Neural crest cell (in vitro differentiated cells): Measurements from ENCODE around the gene KDM4B. TPM values are rescaled to one million over a fixed set of nuclear protein-coding genes. Genes with fewer than 3 reads are reported as not detected.

ENCODE experiments used
- DNase-seq: peaks from one replicate; pipeline ENCODE4 v3.0.0; 2021; ENCODE audit warnings: low read depth, mixed read lengths, low spot score
- H3K27ac Mint-ChIP-seq: one replicate; pipeline ENCODE4 v1.8.0; 2021; ENCODE audit warnings: mild to moderate bottlenecking, mixed read lengths; ENCODE audit not compliant: unreplicated experiment
- H3K27me3 Mint-ChIP-seq: 2 replicates; pipeline ENCODE4 v1.8.0; 2021; ENCODE audit warnings: low read depth, mild to moderate bottlenecking, mixed read lengths
- H3K36me3 Mint-ChIP-seq: 2 replicates; pipeline ENCODE4 v1.8.0; 2021; ENCODE audit warnings: low read depth, mild to moderate bottlenecking, mixed read lengths
- H3K4me1 Mint-ChIP-seq: 2 replicates; pipeline ENCODE4 v1.8.0; 2021; ENCODE audit warnings: mixed read lengths
- H3K4me3 Mint-ChIP-seq: one replicate; pipeline ENCODE4 v1.8.0; 2021; ENCODE audit warnings: mild to moderate bottlenecking, mixed read lengths
- H3K9me3 Mint-ChIP-seq: 2 replicates; pipeline ENCODE4 v1.8.0; 2021; ENCODE audit warnings: mixed read lengths
- total RNA-seq: library from RNA; stranded (reverse); gene quantifications from 2 replicates; pipeline ENCODE4 v1.2.1, GENCODE V29; 2021
- TF ChIP-seq, protein P1 (sequence below): fragments of 200-600 bp; sonication (generic); conservative IDR thresholded peaks from 2 replicates; pipeline ENCODE4 v1.5.0; 2021; ENCODE audit warnings: antibody characterized with exemption, mild to moderate bottlenecking

The KDM4B gene
- total RNA-seq, 1 donor from 2014 or later = 45.4 TPM

DNA sequence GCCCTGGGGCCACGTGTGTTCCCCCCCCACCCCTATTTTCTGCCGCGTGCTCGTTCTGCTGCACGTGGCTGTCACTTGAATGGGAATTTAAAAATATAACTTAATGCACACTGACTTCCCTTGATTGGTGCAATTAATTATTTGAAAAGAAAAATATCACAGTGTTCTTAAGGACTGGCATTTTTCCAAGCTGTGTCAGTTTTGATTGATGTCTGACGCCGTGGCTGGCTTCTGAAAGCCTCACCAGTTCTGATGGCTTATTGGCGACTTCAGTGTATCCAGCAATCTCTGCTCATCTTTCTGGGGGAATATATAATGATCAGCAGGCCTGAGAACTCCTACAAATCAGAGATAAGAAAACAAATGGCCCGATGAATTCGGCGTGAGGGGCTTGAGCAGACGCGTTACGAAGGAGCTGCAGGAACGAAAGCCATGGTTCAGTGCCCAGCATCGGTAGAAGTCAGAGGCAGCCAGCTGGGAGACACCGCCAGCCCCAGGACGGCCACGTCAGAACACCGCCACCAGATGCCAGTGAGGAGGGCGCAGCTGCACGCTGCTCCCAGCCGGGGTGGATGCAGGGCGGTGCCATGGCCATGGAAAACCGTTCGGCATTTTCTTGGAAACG, 111.2 kb downstream of the KDM4B start:
- H3K27me3 Mint-ChIP-seq = no peaks in the 10 kb centered on the region
- no peaks in the 10 kb centered on the region for H3K9me3 Mint-ChIP-seq
- TF ChIP-seq, protein P1, sequence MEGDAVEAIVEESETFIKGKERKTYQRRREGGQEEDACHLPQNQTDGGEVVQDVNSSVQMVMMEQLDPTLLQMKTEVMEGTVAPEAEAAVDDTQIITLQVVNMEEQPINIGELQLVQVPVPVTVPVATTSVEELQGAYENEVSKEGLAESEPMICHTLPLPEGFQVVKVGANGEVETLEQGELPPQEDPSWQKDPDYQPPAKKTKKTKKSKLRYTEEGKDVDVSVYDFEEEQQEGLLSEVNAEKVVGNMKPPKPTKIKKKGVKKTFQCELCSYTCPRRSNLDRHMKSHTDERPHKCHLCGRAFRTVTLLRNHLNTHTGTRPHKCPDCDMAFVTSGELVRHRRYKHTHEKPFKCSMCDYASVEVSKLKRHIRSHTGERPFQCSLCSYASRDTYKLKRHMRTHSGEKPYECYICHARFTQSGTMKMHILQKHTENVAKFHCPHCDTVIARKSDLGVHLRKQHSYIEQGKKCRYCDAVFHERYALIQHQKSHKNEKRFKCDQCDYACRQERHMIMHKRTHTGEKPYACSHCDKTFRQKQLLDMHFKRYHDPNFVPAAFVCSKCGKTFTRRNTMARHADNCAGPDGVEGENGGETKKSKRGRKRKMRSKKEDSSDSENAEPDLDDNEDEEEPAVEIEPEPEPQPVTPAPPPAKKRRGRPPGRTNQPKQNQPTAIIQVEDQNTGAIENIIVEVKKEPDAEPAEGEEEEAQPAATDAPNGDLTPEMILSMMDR = no peak
- peaks cover 4% of the 10 kb centered on the region for H3K4me1 Mint-ChIP-seq
- no peak overlapping the region for H3K4me3 Mint-ChIP-seq
- peaks cover 8% of the 10 kb centered on the region for H3K36me3 Mint-ChIP-seq
- DNase-seq = no peak
- H3K27ac Mint-ChIP-seq = peak overlapping the region; percentile 20

DNA sequence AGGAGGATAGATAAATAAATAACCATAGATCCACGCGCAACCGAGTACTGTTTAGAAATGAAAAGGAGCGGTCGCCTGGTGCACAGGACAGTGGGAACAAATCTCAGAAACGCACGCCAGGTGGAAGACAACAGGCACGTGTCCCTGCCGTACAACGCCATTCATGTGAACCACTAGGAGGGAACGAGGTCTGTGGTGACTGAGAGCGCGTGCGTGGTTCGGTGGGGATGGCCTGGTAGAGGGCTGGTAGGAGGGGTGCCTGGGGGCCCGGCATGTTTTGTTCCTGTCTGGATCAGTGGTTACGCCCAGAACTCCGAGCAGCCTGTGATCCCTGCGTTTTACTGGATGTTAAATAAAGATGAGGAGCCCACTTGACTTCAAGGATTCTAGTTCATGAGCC, 111.9 kb downstream of the KDM4B start:
- TF ChIP-seq, protein P1 = no peak
- H3K4me1 Mint-ChIP-seq = peaks cover 4% of the 10 kb centered on the region
- DNase-seq = no peak
- peaks cover 8% of the 10 kb centered on the region for H3K36me3 Mint-ChIP-seq
- H3K27me3 Mint-ChIP-seq = no peaks in the 10 kb centered on the region
- no peak overlapping the region for H3K27ac Mint-ChIP-seq
- no peak overlapping the region for H3K4me3 Mint-ChIP-seq
- no peaks in the 10 kb centered on the region for H3K9me3 Mint-ChIP-seq

DNA sequence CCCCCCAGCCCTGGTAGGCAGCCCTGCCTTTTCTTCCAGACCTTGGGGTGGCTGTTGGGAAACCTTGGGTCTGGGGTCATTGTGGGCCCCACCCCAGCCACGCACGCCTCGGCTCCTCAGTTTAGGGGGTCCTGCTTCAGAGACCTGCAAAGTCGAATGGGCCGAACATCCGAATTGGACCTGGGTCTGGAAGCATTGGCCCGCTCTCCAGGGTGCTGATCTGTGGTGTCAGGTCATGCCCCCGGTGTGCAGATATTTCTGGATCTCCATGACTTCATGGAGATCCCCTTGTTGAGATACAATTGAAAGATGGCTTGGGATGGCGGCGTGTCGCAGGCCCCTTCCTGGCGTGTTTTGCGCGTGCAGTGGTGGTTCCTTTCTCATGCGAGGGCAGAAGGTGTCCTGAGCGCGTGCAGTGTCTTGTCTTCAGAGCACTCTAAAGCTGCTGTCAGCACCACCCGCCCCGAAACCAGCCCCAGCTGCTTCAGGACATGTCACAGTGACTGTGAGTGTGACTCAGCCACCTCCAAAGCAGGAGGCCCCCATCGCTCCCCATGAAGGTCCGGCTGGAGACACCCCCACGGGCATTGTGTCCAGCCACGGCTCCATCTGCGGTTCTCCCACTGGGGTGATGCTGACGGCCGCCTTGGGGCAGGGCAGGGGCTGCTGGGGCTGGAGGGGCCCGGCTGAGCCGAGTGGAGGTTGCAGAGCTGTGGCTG, 112.7 kb downstream of the KDM4B start:
- Mint-ChIP-seq H3K9me3 (no peaks in the 10 kb centered on the region), H3K4me3 (no peak overlapping the region), H3K27ac (peak overlapping the region; percentile 19), H3K36me3 (peaks cover 8% of the 10 kb centered on the region), H3K27me3 (no peaks in the 10 kb centered on the region), H3K4me1 (peaks cover 4% of the 10 kb centered on the region)
- no peak for DNase-seq
- TF ChIP-seq, protein P1 = no peak

- Mint-ChIP-seq H3K27ac (peak overlapping the region; percentile 43), H3K4me1 (peaks cover 4% of the 10 kb centered on the region), H3K4me3 (peak overlapping the region; percentile 54), H3K36me3 (peaks cover 8% of the 10 kb centered on the region), H3K27me3 (no peaks in the 10 kb centered on the region), H3K9me3 (no peaks in the 10 kb centered on the region)
- TF ChIP-seq, protein P1 = no peak
- DNase-seq = no peak
Measured at GRCh38 chr19:5083547-5083965, 114.6 kb downstream of the KDM4B start.

GRCh38 chr19:5085566-5085965, 116.7 kb downstream of the KDM4B start:
- H3K4me1 Mint-ChIP-seq = peaks cover 4% of the 10 kb centered on the region
- H3K27ac Mint-ChIP-seq = no peak overlapping the region
- peaks cover 5% of the 10 kb centered on the region for H3K36me3 Mint-ChIP-seq
- H3K4me3 Mint-ChIP-seq = no peak overlapping the region
- H3K9me3 Mint-ChIP-seq = no peaks in the 10 kb centered on the region
- no peak for DNase-seq
- H3K27me3 Mint-ChIP-seq = no peaks in the 10 kb centered on the region
- TF ChIP-seq, protein P1 = no peak
